HL-60 (cell line): ENCODE results near the gene KLRC4.
A peak's percentile ranks its signal among the peaks of the same experiment; 100 is the strongest.
"Not testable (repeated sequence)": the region's sequence is repeated elsewhere in the genome, so short reads cannot be mapped to it uniquely, and the experiment has no call there.

Experiments used
- DNase-seq, 2 experiments: peaks; one replicate each; pipeline ENCODE4 v3.0.0-alpha.2; 2010 to 2020; ENCODE audit warnings: low read depth in 1 of 2, low spot score in 1 of 2
- H3K27ac ChIP-seq: fragments of 250-450 bp; sonication (Bioruptor Pico); replicated peaks from 2 replicates; pipeline ENCODE4 v1.5.1; 2020; ENCODE audit warnings: mild to moderate bottlenecking, moderate library complexity
- H3K27me3 ChIP-seq: fragments of 250-450 bp; sonication (Bioruptor Pico); 2 replicates; pipeline ENCODE4 v1.5.1; 2021; ENCODE audit warnings: mild to moderate bottlenecking, moderate library complexity; ENCODE audit not compliant: insufficient read depth, poor library complexity, severe bottlenecking
- H3K4me3 ChIP-seq: replicated peaks from 2 replicates; pipeline ENCODE4 v1.5.1; 2011; ENCODE audit warnings: mild to moderate bottlenecking, control low read depth, low read length; ENCODE audit not compliant: insufficient read depth
- CTCF ChIP-seq: IDR thresholded peaks from one replicate; pipeline ENCODE4 v1.5.1; 2011; ENCODE audit warnings: low read length, control low read depth, inconsistent platforms; ENCODE audit not compliant: insufficient read depth
- GABPA ChIP-seq: IDR thresholded peaks from 2 replicates; pipeline ENCODE4 v1.6.1; 2012; ENCODE audit warnings: low read depth
- POLR2AphosphoS5 ChIP-seq: IDR thresholded peaks from 2 replicates; pipeline ENCODE4 v1.6.1; 2012; ENCODE audit warnings: low read depth
- REST ChIP-seq: IDR thresholded peaks from 2 replicates; pipeline ENCODE4 v1.6.1; 2012; ENCODE audit warnings: low read depth; ENCODE audit not compliant: insufficient replicate concordance
- SPI1 ChIP-seq: IDR thresholded peaks from 2 replicates; pipeline ENCODE4 v1.6.1; 2012; ENCODE audit warnings: low read depth, mild to moderate bottlenecking, borderline replicate concordance

The KLRC4 gene

GRCh38 chr12:10368206-10369171, 41.1 kb downstream of the KLRC4 start:
- TF ChIP-seq SPI1 (no peak), GABPA (no peak), CTCF (no peak), POLR2AphosphoS5 (no peak)
- Histone ChIP-seq H3K27ac (no peak overlapping the region), H3K27me3 (no peaks in the 10 kb centered on the region), H3K4me3 (no peak overlapping the region)
- DNase-seq = no peak

GRCh38 chr12:10367714-10368113, 41.8 kb downstream of the KLRC4 start:
- H3K4me3 ChIP-seq, H3K27me3 ChIP-seq, H3K27ac ChIP-seq, DNase-seq: not testable (repeated sequence)

- TF ChIP-seq CTCF (no peak), GABPA (no peak), SPI1 (no peak)
- Histone ChIP-seq H3K4me3 (no peak overlapping the region), H3K27ac (no peak overlapping the region), H3K27me3 (no peaks in the 10 kb centered on the region)
- DNase-seq = no peak
Observed at GRCh38 chr12:10366875-10367274, 42.7 kb downstream of the KLRC4 start.

GRCh38 chr12:10365696-10366405, 43.7 kb downstream of the KLRC4 start:
- Histone ChIP-seq H3K27me3 (no peaks in the 10 kb centered on the region), H3K27ac (peak overlapping the region; percentile 80), H3K4me3 (no peak overlapping the region; the same call in 1 of the 2 replicates)
- peak in 1 of 2 experiments; percentile 6 for DNase-seq
- TF ChIP-seq POLR2AphosphoS5 (no peak), REST (no peak), CTCF (peak; percentile 6), SPI1 (no peak), GABPA (no peak)
